GM12891 (cell line): ENCODE measurements around the gene MAN2C1.

ENCODE experiments used
- POLR2AphosphoS5 ChIP-seq: IDR thresholded peaks from 2 replicates; pipeline ENCODE4 v1.6.1; 2011; ENCODE audit warnings: low read depth, low read length, control low read depth
- SPI1 ChIP-seq: IDR thresholded peaks from 2 replicates; pipeline ENCODE4 v1.6.1; 2011; ENCODE audit warnings: low read depth, low read length, control low read depth

- TF ChIP-seq POLR2AphosphoS5: no peak
- TF ChIP-seq SPI1: peak; percentile 65
Observed at GRCh38 chr15:75380773-75381172, 12.4 kb upstream of the MAN2C1 start.
